PC-9 (cell line): ENCODE results near the gene TMEM132D. TPM values are rescaled to one million over a fixed set of nuclear protein-coding genes. Genes with fewer than 3 reads are reported as not detected.

ENCODE experiments used
- BruUV-seq: library from RNA; stranded (reverse); fragments of 400-500 nt; replicated peaks from 2 replicates; lab custom pipeline; 2021; lab: Mats Ljungman, UMichigan
- CTCF ChIA-PET: fragments of 300-600 bp; sonication (Branson Sonifier 250); formaldehyde crosslinking; loops from one replicate; lab custom pipeline; 2022; ENCODE audit warnings: antibody characterized with exemption; lab: Charles Lee
- POLR2A ChIA-PET: fragments of 300-600 bp; sonication (Branson Sonifier 250); formaldehyde crosslinking; loops from one replicate; lab custom pipeline; 2022; ENCODE audit warnings: antibody characterized with exemption; ENCODE audit not compliant: unreplicated experiment; lab: Charles Lee
- DNase-seq, 2 experiments: peaks; one replicate each; pipeline versions ENCODE4 v3.0.0 to v3.0.0-alpha.2; 2015 to 2022; ENCODE audit warnings: mixed read lengths in 1 of 2
- H2AFZ ChIP-seq: fragments of 200-600 bp; sonication (generic); 2 replicates; pipeline ENCODE4 v1.8.1; 2017; ENCODE audit warnings: antibody characterized with exemption
- H3F3A ChIP-seq: fragments of 200-600 bp; sonication (generic); 2 replicates; pipeline ENCODE4 v1.8.1; 2017; ENCODE audit warnings: antibody characterized with exemption, mild to moderate bottlenecking, low read depth; ENCODE audit not compliant: insufficient read depth
- H3K27ac ChIP-seq: fragments of 200-600 bp; sonication (generic); 2 replicates; pipeline ENCODE4 v1.6.1; 2016; ENCODE audit warnings: mixed run types
- H3K27me3 ChIP-seq: fragments of 200-600 bp; sonication (generic); 2 replicates; pipeline ENCODE4 v1.6.1; 2016; ENCODE audit warnings: low read depth, mixed run types; ENCODE audit not compliant: insufficient read depth
- H3K36me3 ChIP-seq: fragments of 200-600 bp; sonication (generic); 2 replicates; pipeline ENCODE4 v1.6.1; 2016; ENCODE audit warnings: low read depth, mixed run types
- H3K4me1 ChIP-seq: fragments of 200-600 bp; sonication (generic); replicated peaks from 2 replicates; pipeline ENCODE4 v1.6.1; 2016; ENCODE audit warnings: mixed run types; ENCODE audit not compliant: insufficient read depth
- H3K4me2 ChIP-seq: fragments of 200-600 bp; sonication (generic); 2 replicates; pipeline ENCODE4 v1.6.1; 2017; ENCODE audit warnings: mixed run types
- H3K4me3 ChIP-seq: fragments of 200-600 bp; sonication (generic); 2 replicates; pipeline ENCODE4 v1.6.1; 2016; ENCODE audit warnings: mixed run types
- H3K79me2 ChIP-seq: fragments of 200-600 bp; sonication (generic); 2 replicates; pipeline ENCODE4 v1.6.1; 2017; ENCODE audit warnings: low read depth, mixed run types
- H3K9me2 ChIP-seq: fragments of 200-600 bp; sonication (generic); 2 replicates; pipeline ENCODE4 v1.8.1; 2017; ENCODE audit warnings: mild to moderate bottlenecking; ENCODE audit not compliant: insufficient read depth
- H3K9me3 ChIP-seq: fragments of 200-600 bp; sonication (generic); 2 replicates; pipeline ENCODE4 v1.8.1; 2016; ENCODE audit warnings: low read depth; ENCODE audit not compliant: insufficient read depth
- H4K20me1 ChIP-seq: fragments of 200-600 bp; sonication (generic); 2 replicates; pipeline ENCODE4 v1.8.1; 2017; ENCODE audit not compliant: insufficient read depth
- EZH2 ChIP-seq: fragments of 200-600 bp; sonication (generic); IDR thresholded peaks from 2 replicates; pipeline ENCODE4 v1.8.0; 2017; ENCODE audit warnings: antibody characterized with exemption, low read depth
- intact Hi-C: fragments of 100-400 bp; cut with micrococcal nuclease; formaldehyde crosslinking; loops from one replicate; pipeline ENCODE4 v1.10.0; 2022; ENCODE audit not compliant: unreplicated experiment
- total RNA-seq: library from RNA; stranded (reverse); gene quantifications from 2 replicates; pipeline ENCODE4 v1.2.3, GENCODE V29; 2021
- TF ChIP-seq, protein P1 (sequence below): fragments of 200-600 bp; sonication (generic); conservative IDR thresholded peaks from 2 replicates; pipeline ENCODE4 v1.6.1; 2017; ENCODE audit warnings: mixed run types, antibody characterized with exemption, mild to moderate bottlenecking, moderate library complexity

Gene TMEM132D
- total RNA-seq, 1 experiment from 2014 or later, result not detected

DNA sequence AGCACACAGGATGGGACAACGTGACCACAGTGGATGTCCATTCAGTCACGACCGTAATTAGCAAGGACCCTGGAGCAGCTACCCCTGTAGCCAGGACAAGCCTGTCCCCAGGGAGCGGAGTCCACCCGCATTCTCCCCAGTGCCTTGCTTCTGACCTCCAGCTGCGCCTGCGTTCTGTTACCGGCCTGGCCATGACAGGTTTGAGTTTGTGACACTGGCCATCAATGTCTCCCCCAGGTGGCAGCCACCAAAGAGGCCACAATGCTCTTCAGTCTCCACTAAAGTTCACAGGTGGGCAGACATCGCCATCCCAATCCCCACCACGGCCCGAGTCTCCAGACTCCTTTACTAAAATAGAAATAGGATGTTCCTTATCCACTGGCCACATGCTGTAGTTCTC lies 96.7 kb downstream of the TMEM132D start:
- no peaks in the 10 kb centered on the region for H3K79me2 ChIP-seq
- H3K27ac ChIP-seq, result no peak overlapping the region
- no TSS peak for BruUV-seq
- H3K36me3 ChIP-seq, result no peaks in the 10 kb centered on the region
- no peak overlapping the region for H3K4me3 ChIP-seq
- POLR2A ChIA-PET, result no interaction called here
- no peaks in the 10 kb centered on the region for H4K20me1 ChIP-seq
- H3K27me3 ChIP-seq, result peaks cover 28% of the 10 kb centered on the region; the same call in 1 of the 2 replicates
- no peaks in the 10 kb centered on the region for H3K9me2 ChIP-seq
- no peak for DNase-seq
- TF ChIP-seq, protein P1, sequence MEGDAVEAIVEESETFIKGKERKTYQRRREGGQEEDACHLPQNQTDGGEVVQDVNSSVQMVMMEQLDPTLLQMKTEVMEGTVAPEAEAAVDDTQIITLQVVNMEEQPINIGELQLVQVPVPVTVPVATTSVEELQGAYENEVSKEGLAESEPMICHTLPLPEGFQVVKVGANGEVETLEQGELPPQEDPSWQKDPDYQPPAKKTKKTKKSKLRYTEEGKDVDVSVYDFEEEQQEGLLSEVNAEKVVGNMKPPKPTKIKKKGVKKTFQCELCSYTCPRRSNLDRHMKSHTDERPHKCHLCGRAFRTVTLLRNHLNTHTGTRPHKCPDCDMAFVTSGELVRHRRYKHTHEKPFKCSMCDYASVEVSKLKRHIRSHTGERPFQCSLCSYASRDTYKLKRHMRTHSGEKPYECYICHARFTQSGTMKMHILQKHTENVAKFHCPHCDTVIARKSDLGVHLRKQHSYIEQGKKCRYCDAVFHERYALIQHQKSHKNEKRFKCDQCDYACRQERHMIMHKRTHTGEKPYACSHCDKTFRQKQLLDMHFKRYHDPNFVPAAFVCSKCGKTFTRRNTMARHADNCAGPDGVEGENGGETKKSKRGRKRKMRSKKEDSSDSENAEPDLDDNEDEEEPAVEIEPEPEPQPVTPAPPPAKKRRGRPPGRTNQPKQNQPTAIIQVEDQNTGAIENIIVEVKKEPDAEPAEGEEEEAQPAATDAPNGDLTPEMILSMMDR, result no peak
- no peaks in the 10 kb centered on the region for H3K9me3 ChIP-seq
- intact Hi-C loops, result no loop called here
- H3F3A ChIP-seq, result no peaks in the 10 kb centered on the region
- no peak overlapping the region for H2AFZ ChIP-seq
- no peak overlapping the region for H3K4me2 ChIP-seq
- H3K4me1 ChIP-seq, result no peaks in the 10 kb centered on the region
- CTCF ChIA-PET, result no interaction called here

DNA sequence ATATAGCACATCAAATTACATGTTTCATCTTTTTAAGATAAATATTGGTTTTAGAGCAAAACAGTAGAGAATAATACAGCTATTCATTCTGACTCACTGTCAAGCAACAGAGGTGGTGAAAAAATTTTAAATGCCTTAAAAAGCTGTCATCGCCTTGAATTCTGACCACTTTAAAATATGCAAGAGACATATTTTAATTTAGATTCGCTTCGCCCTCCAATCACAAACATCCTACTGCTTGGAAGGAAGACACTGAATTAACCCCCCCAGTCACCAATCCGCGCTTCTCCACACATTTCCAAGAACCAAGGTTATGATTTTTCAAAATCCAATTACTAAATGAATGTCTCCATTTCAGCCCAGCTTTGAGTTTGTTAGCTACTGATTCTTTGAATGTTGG lies 112.4 kb downstream of the TMEM132D start:
- intact Hi-C loops, result no loop called here
- Histone ChIP-seq H3K4me3 (no peak overlapping the region), H4K20me1 (no peaks in the 10 kb centered on the region), H2AFZ (no peak overlapping the region), H3K4me2 (no peak overlapping the region), H3K27ac (no peak overlapping the region), H3K36me3 (no peaks in the 10 kb centered on the region), H3K27me3 (peaks cover 58% of the 10 kb centered on the region), H3K79me2 (no peaks in the 10 kb centered on the region), H3K9me3 (no peaks in the 10 kb centered on the region), H3F3A (no peaks in the 10 kb centered on the region), H3K4me1 (no peaks in the 10 kb centered on the region), H3K9me2 (no peaks in the 10 kb centered on the region)
- ChIA-PET CTCF (no interaction called here), POLR2A (no interaction called here)
- no TSS peak for BruUV-seq
- TF ChIP-seq EZH2, result no peak
- TF ChIP-seq, protein P1, result no peak
- DNase-seq, result no peak

DNA sequence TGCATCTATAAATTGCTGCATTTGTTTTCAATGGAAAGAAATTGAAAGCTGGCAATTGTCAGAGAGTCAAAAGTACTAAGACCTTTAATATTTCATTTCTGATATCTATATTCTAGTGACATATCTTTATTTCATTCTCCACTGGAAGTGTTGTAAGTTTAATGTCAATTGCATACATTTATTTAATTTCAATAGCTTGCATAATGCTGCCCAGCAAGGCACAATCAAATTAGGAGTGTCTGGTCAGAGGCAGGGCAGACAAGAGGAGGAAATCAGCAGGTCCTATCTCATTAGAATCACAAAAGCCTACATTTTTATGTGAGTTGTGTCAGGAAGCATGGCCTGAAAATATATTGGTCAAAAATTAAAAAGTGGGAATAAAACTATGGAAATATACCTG lies 112.9 kb downstream of the TMEM132D start:
- Histone ChIP-seq H3F3A (no peaks in the 10 kb centered on the region), H3K4me3 (no peak overlapping the region), H3K27ac (no peak overlapping the region), H2AFZ (no peak overlapping the region), H3K79me2 (no peaks in the 10 kb centered on the region), H3K4me2 (no peak overlapping the region), H3K9me3 (no peaks in the 10 kb centered on the region), H3K36me3 (no peaks in the 10 kb centered on the region), H4K20me1 (no peaks in the 10 kb centered on the region), H3K4me1 (no peaks in the 10 kb centered on the region), H3K27me3 (peaks cover 58% of the 10 kb centered on the region), H3K9me2 (no peaks in the 10 kb centered on the region)
- TF ChIP-seq, protein P1, result no peak
- TF ChIP-seq EZH2, result no peak
- no TSS peak for BruUV-seq
- ChIA-PET CTCF (no interaction called here), POLR2A (no interaction called here)
- intact Hi-C loops, result no loop called here
- no peak for DNase-seq
